SU-DHL-6 (cell line): ENCODE data around the gene NINL.

Source experiments
- H2AFZ ChIP-seq: fragments of 200-600 bp; sonication (generic); 2 replicates; pipeline ENCODE4 v1.6.1; 2014; ENCODE audit warnings: low read depth, mild to moderate bottlenecking, moderate library complexity, mixed read lengths, antibody characterized with exemption, low read length; ENCODE audit not compliant: severe bottlenecking
- H3F3A ChIP-seq: fragments of 200-600 bp; shearing (Covaris generic); 2 replicates; pipeline ENCODE4 v1.6.0; 2016; ENCODE audit warnings: antibody characterized with exemption, mild to moderate bottlenecking; ENCODE audit not compliant: insufficient read depth
- H3K27ac ChIP-seq: fragments of 200-600 bp; sonication (generic); 2 replicates; pipeline ENCODE4 v1.5.1; 2016; ENCODE audit warnings: low read depth, mild to moderate bottlenecking, low read length, moderate library complexity, mixed read lengths
- H3K27me3 ChIP-seq: fragments of 200-600 bp; sonication (generic), shearing (Covaris generic); 2 replicates; pipeline ENCODE4 v1.6.0; 2014; ENCODE audit warnings: mild to moderate bottlenecking, low read length
- H3K36me3 ChIP-seq: fragments of 200-600 bp; sonication (generic); 2 replicates; pipeline ENCODE4 v1.6.1; 2014; ENCODE audit warnings: mild to moderate bottlenecking, low read length, mixed read lengths
- H3K4me2 ChIP-seq: fragments of 300-600, 200-600 bp; shearing (Covaris generic), sonication (generic); 2 replicates; pipeline ENCODE4 v1.6.0; 2014; ENCODE audit warnings: low read length, low read depth, mild to moderate bottlenecking; ENCODE audit not compliant: poor library complexity, severe bottlenecking
- H3K4me3 ChIP-seq: fragments of 200-600 bp; sonication (generic); 2 replicates; pipeline ENCODE4 v1.5.1; 2014; ENCODE audit warnings: antibody characterized with exemption, low read length, mild to moderate bottlenecking, mixed read lengths; ENCODE audit not compliant: insufficient read depth, poor library complexity, severe bottlenecking
- H3K79me2 ChIP-seq: fragments of 200-600 bp; sonication (generic); 2 replicates; pipeline ENCODE4 v1.6.1; 2014; ENCODE audit warnings: mild to moderate bottlenecking, low read length, moderate library complexity; ENCODE audit not compliant: insufficient read depth
- H3K9ac ChIP-seq: fragments of 200-600 bp; sonication (generic); 2 replicates; pipeline ENCODE4 v1.7.0; 2014; ENCODE audit warnings: mild to moderate bottlenecking, low read length
- H3K9me2 ChIP-seq: fragments of 200-600 bp; sonication (generic); replicated peaks from 2 replicates; pipeline ENCODE4 v1.6.1; 2014; ENCODE audit warnings: low read length; ENCODE audit not compliant: insufficient read depth
- H3K9me3 ChIP-seq: fragments of 200-600 bp; sonication (generic); 2 replicates; pipeline ENCODE4 v1.6.1; 2014; ENCODE audit warnings: low read length, mixed read lengths; ENCODE audit not compliant: insufficient read depth
- H4K20me1 ChIP-seq: fragments of 200-600 bp; sonication (generic); 2 replicates; pipeline ENCODE4 v1.6.1; 2014; ENCODE audit warnings: low read depth, mild to moderate bottlenecking, antibody characterized with exemption, low read length, moderate library complexity, mixed read lengths
- EZH2phosphoT487 ChIP-seq: fragments of 200-600 bp; sonication (generic), shearing (Covaris generic); conservative IDR thresholded peaks from 2 replicates; pipeline ENCODE4 v1.6.1; 2018; ENCODE audit warnings: mild to moderate bottlenecking, antibody characterized with exemption, low read length, moderate library complexity, mixed read lengths
- TF ChIP-seq, protein P1 (sequence below): fragments of 200-600 bp; sonication (generic); IDR thresholded peaks from one replicate; pipeline ENCODE4 v1.5.1; 2017; ENCODE audit warnings: antibody characterized with exemption, mild to moderate bottlenecking, low read length, moderate library complexity; ENCODE audit not compliant: insufficient read depth, poor library complexity, severe bottlenecking

NINL gene

GRCh38 chr20:25461786-25462545 lies 123.4 kb downstream of the NINL start:
- no peaks in the 10 kb centered on the region for H4K20me1 ChIP-seq
- H3K4me2 ChIP-seq = no peak overlapping the region
- no peaks in the 10 kb centered on the region for H3F3A ChIP-seq
- H3K36me3 ChIP-seq = no peaks in the 10 kb centered on the region
- no peak overlapping the region for H3K4me3 ChIP-seq
- H3K9me2 ChIP-seq = no peaks in the 10 kb centered on the region
- no peak overlapping the region for H2AFZ ChIP-seq
- no peak for TF ChIP-seq EZH2phosphoT487
- TF ChIP-seq, protein P1, sequence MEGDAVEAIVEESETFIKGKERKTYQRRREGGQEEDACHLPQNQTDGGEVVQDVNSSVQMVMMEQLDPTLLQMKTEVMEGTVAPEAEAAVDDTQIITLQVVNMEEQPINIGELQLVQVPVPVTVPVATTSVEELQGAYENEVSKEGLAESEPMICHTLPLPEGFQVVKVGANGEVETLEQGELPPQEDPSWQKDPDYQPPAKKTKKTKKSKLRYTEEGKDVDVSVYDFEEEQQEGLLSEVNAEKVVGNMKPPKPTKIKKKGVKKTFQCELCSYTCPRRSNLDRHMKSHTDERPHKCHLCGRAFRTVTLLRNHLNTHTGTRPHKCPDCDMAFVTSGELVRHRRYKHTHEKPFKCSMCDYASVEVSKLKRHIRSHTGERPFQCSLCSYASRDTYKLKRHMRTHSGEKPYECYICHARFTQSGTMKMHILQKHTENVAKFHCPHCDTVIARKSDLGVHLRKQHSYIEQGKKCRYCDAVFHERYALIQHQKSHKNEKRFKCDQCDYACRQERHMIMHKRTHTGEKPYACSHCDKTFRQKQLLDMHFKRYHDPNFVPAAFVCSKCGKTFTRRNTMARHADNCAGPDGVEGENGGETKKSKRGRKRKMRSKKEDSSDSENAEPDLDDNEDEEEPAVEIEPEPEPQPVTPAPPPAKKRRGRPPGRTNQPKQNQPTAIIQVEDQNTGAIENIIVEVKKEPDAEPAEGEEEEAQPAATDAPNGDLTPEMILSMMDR = no peak
- H3K9ac ChIP-seq = no peak overlapping the region
- no peaks in the 10 kb centered on the region for H3K27me3 ChIP-seq
- no peaks in the 10 kb centered on the region for H3K9me3 ChIP-seq
- no peak overlapping the region for H3K27ac ChIP-seq
- no peaks in the 10 kb centered on the region for H3K79me2 ChIP-seq

GRCh38 chr20:25461281-25461650 lies 124.1 kb downstream of the NINL start:
- Histone ChIP-seq H3K27ac (no peak overlapping the region), H3K9me2 (no peaks in the 10 kb centered on the region), H3K27me3 (no peaks in the 10 kb centered on the region), H3K9ac (no peak overlapping the region), H3K9me3 (no peaks in the 10 kb centered on the region), H3F3A (no peaks in the 10 kb centered on the region), H3K4me2 (no peak overlapping the region), H4K20me1 (no peaks in the 10 kb centered on the region), H3K4me3 (no peak overlapping the region), H3K36me3 (no peaks in the 10 kb centered on the region), H2AFZ (no peak overlapping the region), H3K79me2 (no peaks in the 10 kb centered on the region)
- TF ChIP-seq, protein P1 = no peak
- no peak for TF ChIP-seq EZH2phosphoT487

DNA sequence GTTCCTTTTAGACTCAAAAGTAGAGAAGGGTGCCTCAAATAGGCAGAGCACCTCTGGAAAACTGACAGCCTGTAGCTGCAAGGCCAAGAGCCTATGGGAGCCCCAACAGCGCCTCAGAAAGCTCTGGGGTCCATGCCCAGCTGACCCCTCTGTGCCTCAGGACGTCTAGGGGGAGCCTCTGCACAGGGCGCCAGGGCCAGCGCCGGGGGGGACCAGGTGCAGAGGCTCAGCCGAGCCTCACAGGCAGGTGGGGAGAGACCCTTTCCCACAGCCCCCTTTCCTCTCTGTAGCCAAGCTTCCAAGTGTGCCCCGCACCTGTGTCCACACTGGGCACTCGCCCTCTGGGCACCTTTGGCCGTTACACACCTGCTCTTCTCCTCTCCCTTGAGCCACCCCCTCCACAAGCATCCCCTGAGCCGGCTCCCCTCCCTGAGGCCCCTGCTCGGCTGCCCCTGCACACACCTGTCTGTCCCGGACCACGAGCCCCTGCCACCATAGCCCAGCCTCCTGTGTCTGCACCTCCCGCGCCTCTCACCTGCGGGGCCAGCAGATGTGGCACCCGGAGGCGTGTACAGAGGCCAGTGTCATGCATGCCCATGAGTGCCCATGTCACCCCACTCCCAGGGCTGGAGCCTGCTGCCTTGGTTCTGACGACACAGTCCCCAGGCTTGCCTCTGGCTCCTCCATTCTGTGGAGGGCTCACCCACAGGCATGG lies 124.6 kb downstream of the NINL start:
- H3F3A ChIP-seq = no peaks in the 10 kb centered on the region
- H3K36me3 ChIP-seq = no peaks in the 10 kb centered on the region
- H4K20me1 ChIP-seq = no peaks in the 10 kb centered on the region
- H3K9me3 ChIP-seq = no peaks in the 10 kb centered on the region
- no peak overlapping the region for H3K27ac ChIP-seq
- TF ChIP-seq EZH2phosphoT487 = no peak
- TF ChIP-seq, protein P1 = no peak
- no peaks in the 10 kb centered on the region for H3K9me2 ChIP-seq
- H2AFZ ChIP-seq = no peak overlapping the region
- H3K4me2 ChIP-seq = no peak overlapping the region
- no peaks in the 10 kb centered on the region for H3K79me2 ChIP-seq
- H3K27me3 ChIP-seq = no peaks in the 10 kb centered on the region
- no peak overlapping the region for H3K9ac ChIP-seq
- H3K4me3 ChIP-seq = no peak overlapping the region
